Colonic mucosa (tissue), 4 donors: ENCODE results near the gene PLEKHG2. TPM values are rescaled to one million over a fixed set of nuclear protein-coding genes. Genes with fewer than 3 reads are reported as not detected.

Source experiments
- DNase-seq: peaks from one replicate; pipeline ENCODE4 v3.0.0-alpha.2; 2020
- H3K27ac ChIP-seq: fragments of 200-600 bp; one replicate; pipeline ENCODE4 v1.8.0; 2021
- H3K27me3 ChIP-seq: fragments of 200-600 bp; one replicate; pipeline ENCODE4 v1.8.0; 2021
- H3K36me3 ChIP-seq: fragments of 200-600 bp; one replicate; pipeline ENCODE4 v1.8.0; 2021
- H3K4me1 ChIP-seq: fragments of 200-600 bp; one replicate; pipeline ENCODE4 v1.8.0; 2021; ENCODE audit warnings: mild to moderate bottlenecking
- H3K4me3 ChIP-seq: fragments of 200-600 bp; one replicate; pipeline ENCODE4 v1.8.0; 2021
- H3K9ac ChIP-seq, 2 donors: one replicate each; pipeline ENCODE4 v1.7.0; 2013; ENCODE audit warnings: control low read depth in 2 of 2, low read depth in 2 of 2, low read length in 2 of 2
- H3K9me3 ChIP-seq: fragments of 200-600 bp; one replicate; pipeline ENCODE4 v1.8.0; 2021
- CTCF ChIP-seq: fragments of 200-600 bp; IDR thresholded peaks from one replicate; pipeline ENCODE4 v1.8.0; 2022; ENCODE audit warnings: antibody characterized with exemption, mild to moderate bottlenecking
- intact Hi-C: fragments of 100-400 bp; cut with DNase I; formaldehyde crosslinking; loops from one replicate; pipeline ENCODE4 v1.14.1; 2022
- microRNA-seq: library from miRNA; unstranded; fragments of <30 nt; microRNA quantifications from one replicate; pipeline ENCODE4, GENCODE V29; 2019
- total RNA-seq, 2 donors: library from RNA; stranded (reverse); fragmentation: NEBNext Ultra II Directional in 1 of 2; extraction: Animal tissue kit (Norgen Biotek cat#: 25700) in 1 of 2; gene quantifications; one replicate each; pipeline ENCODE4 v1.2.1, GENCODE V29; 2021
- donor health status: healthy.
- donor health status: DM: no; HTN: no; CAD: no.
- donor health status: DM: no; HTN: no; CAD: no.

PLEKHG2 gene
- total RNA-seq, 2 donors from 2014 or later: 8.0 to 10.4 TPM

GRCh38 chr19:39475748-39476147, 63.3 kb downstream of the PLEKHG2 start:
- Histone ChIP-seq H3K27me3 (no peaks in the 10 kb centered on the region), H3K9me3 (no peaks in the 10 kb centered on the region), H3K27ac (no peak overlapping the region), H3K9ac (no peak overlapping the region), H3K4me1 (no peaks in the 10 kb centered on the region), H3K36me3 (peaks cover 6% of the 10 kb centered on the region), H3K4me3 (no peak overlapping the region)
- no peak for DNase-seq
- no peak for TF ChIP-seq CTCF
- intact Hi-C loops: no loop called here

Small RNA genes lying within 50 kb of the gene (microRNA-seq; reads per million reads assigned to microRNA genes)
- not detected for gene MIR4530

Other genes with a start within 250 kb of the PLEKHG2 start
- not detected for gene NCCRP1, start 215.7 kb upstream of the PLEKHG2 start, total RNA-seq
- gene SYCN, start 208.4 kb upstream of the PLEKHG2 start, total RNA-seq: 1 to 10 TPM in 1 of 2 donors, not detected in 1; 2.1 TPM
- gene IFNL3, start 167.7 kb upstream of the PLEKHG2 start, total RNA-seq: not detected
- gene IFNL4, start 163.8 kb upstream of the PLEKHG2 start, total RNA-seq: not detected
- gene IFNL2, start 144.3 kb upstream of the PLEKHG2 start, total RNA-seq: not detected
- gene IFNL1, start 116.3 kb upstream of the PLEKHG2 start, total RNA-seq: not detected
- under 1 TPM; 0.25 to 0.29 TPM for gene LRFN1, start 91.8 kb upstream of the PLEKHG2 start, total RNA-seq
- gene GMFG, start 76.6 kb upstream of the PLEKHG2 start, total RNA-seq: 10 to 100 TPM in 1 of 2 donors, 1 to 10 TPM in 1; 8.7 to 12.7 TPM
- 10 to 100 TPM; 63.9 to 73.7 TPM for gene SAMD4B, start 70.2 kb upstream of the PLEKHG2 start, total RNA-seq
- 10 to 100 TPM; 31.9 to 41.6 TPM for gene PAF1, start 21.6 kb upstream of the PLEKHG2 start, total RNA-seq
- gene MED29, start 21.3 kb upstream of the PLEKHG2 start, total RNA-seq: 10 to 100 TPM; 22.8 to 37.5 TPM
- gene ZFP36, start 5.8 kb upstream of the PLEKHG2 start, total RNA-seq: 100 to 1,000 TPM; 120 to 121 TPM
- gene RPS16, start 23.3 kb downstream of the PLEKHG2 start, total RNA-seq: 1,000 to 10,000 TPM; 1,698 to 1,720 TPM
- gene SUPT5H, start 32.9 kb downstream of the PLEKHG2 start, total RNA-seq: 100 to 1,000 TPM in 1 of 2 donors, 10 to 100 TPM in 1; 76.6 to 123 TPM
- 10 to 100 TPM; 45.7 to 83.9 TPM for gene TIMM50, start 68.2 kb downstream of the PLEKHG2 start, total RNA-seq
- gene DLL3, start 86.3 kb downstream of the PLEKHG2 start, total RNA-seq: not detected
- gene SELENOV, start 102.5 kb downstream of the PLEKHG2 start, total RNA-seq: not detected
- under 1 TPM; 0.22 to 0.56 TPM for gene EID2B, start 120.2 kb downstream of the PLEKHG2 start, total RNA-seq
- 10 to 100 TPM; 11.4 to 11.9 TPM for gene EID2, start 127.5 kb downstream of the PLEKHG2 start, total RNA-seq
- gene LGALS13, start 189.9 kb downstream of the PLEKHG2 start, total RNA-seq: not detected
- gene LGALS16, start 243.2 kb downstream of the PLEKHG2 start, total RNA-seq: not detected